GM19463 (cell line): ENCODE measurements around the gene DIPK2B.

ENCODE experiments used
- ATAC-seq: cut with Tn5 transposase; IDR thresholded peaks from one replicate; pipeline ENCODE4 v1.9.1; 2021; ENCODE audit warnings: mild to moderate bottlenecking, moderate library complexity; ENCODE audit not compliant: unreplicated experiment

Gene DIPK2B

GRCh38 chrX:45200741-45201234 lies at the start of gene DIPK2B:
Gene DIPK2B, minus strand, starts transcription at chrX:45200876. Its CDS starts 50 bp downstream, at chrX:45200826.
- no peak for ATAC-seq

- no peak for ATAC-seq
Measured at GRCh38 chrX:45240301-45240700, 39.6 kb upstream of the DIPK2B start.

GRCh38 chrX:45238489-45238888 lies 37.8 kb upstream of the DIPK2B start:
- no peak for ATAC-seq

GRCh38 chrX:45233531-45233930 lies 32.9 kb upstream of the DIPK2B start:
- no peak for ATAC-seq

- no peak for ATAC-seq
Measured at GRCh38 chrX:45232139-45232538, 31.5 kb upstream of the DIPK2B start.

GRCh38 chrX:45230410-45230809 lies 29.7 kb upstream of the DIPK2B start:
- no peak for ATAC-seq

- no peak for ATAC-seq
Measured at GRCh38 chrX:45229348-45229747, 28.7 kb upstream of the DIPK2B start.

- no peak for ATAC-seq
Measured at GRCh38 chrX:45228126-45228525, 27.4 kb upstream of the DIPK2B start.

- no peak for ATAC-seq
Measured at GRCh38 chrX:45208121-45208856, 7.6 kb upstream of the DIPK2B start.

GRCh38 chrX:45202171-45202570 lies 1.5 kb upstream of the DIPK2B start:
- ATAC-seq = no peak

GRCh38 chrX:45198706-45199105 lies 2.0 kb downstream of the DIPK2B start:
- ATAC-seq = no peak

- no peak for ATAC-seq
Measured at GRCh38 chrX:45198301-45198700, 2.4 kb downstream of the DIPK2B start.

GRCh38 chrX:45196701-45197100 lies 4.0 kb downstream of the DIPK2B start:
- no peak for ATAC-seq

- no peak for ATAC-seq
Measured at GRCh38 chrX:45191820-45192409, 8.8 kb downstream of the DIPK2B start.

GRCh38 chrX:45191383-45191782 lies 9.3 kb downstream of the DIPK2B start:
- no peak for ATAC-seq

- ATAC-seq = no peak
Measured at GRCh38 chrX:45187731-45188130, 12.9 kb downstream of the DIPK2B start.

GRCh38 chrX:45186643-45187026 lies 14.0 kb downstream of the DIPK2B start:
- ATAC-seq = peak; percentile 23

- ATAC-seq = no peak
Measured at GRCh38 chrX:45184211-45184610, 16.5 kb downstream of the DIPK2B start.

GRCh38 chrX:45172890-45173289 lies 27.8 kb downstream of the DIPK2B start:
- no peak for ATAC-seq

GRCh38 chrX:45166781-45167180 lies 33.9 kb downstream of the DIPK2B start:
- no peak for ATAC-seq

GRCh38 chrX:45165726-45166125 lies 35.0 kb downstream of the DIPK2B start:
- no peak for ATAC-seq

GRCh38 chrX:45164995-45165394 lies 35.7 kb downstream of the DIPK2B start:
- ATAC-seq = no peak
